ENCODE results near the gene CHRNB4.

CHRNB4 gene

GRCh38 chr15:78663703-78664102, 22.7 kb upstream of the CHRNB4 start:
- TF ChIP-seq TSHZ2 (CRISPR knock-in tag; IDR thresholded peaks at IDR 0.05) (no peak), BACH2 (CRISPR knock-in tag; IDR thresholded peaks at IDR 0.05; ENCODE audit: borderline replicate concordance) (no peak), RARB (CRISPR knock-in tag; IDR thresholded peaks at IDR 0.05) (no peak), ZFP30 (CRISPR knock-in tag; IDR thresholded peaks at IDR 0.05) (no peak), TOX (CRISPR knock-in tag; IDR thresholded peaks at IDR 0.05; ENCODE audit: borderline replicate concordance) (no peak), OSR1 (CRISPR knock-in tag; IDR thresholded peaks at IDR 0.05) (no peak), ZNF70 (CRISPR knock-in tag; IDR thresholded peaks at IDR 0.05) (no peak), ZC3H10 (CRISPR knock-in tag; IDR thresholded peaks at IDR 0.05) (no peak), PPARA (CRISPR knock-in tag; IDR thresholded peaks at IDR 0.05; ENCODE audit: borderline replicate concordance) (no peak), ISL1 (CRISPR knock-in tag; IDR thresholded peaks at IDR 0.05) (no peak), CSDC2 (CRISPR knock-in tag; IDR thresholded peaks at IDR 0.05) (no peak), SNAI2 (CRISPR knock-in tag; IDR thresholded peaks at IDR 0.05) (no peak), GLIS3 (CRISPR knock-in tag; IDR thresholded peaks at IDR 0.05) (no peak), PATZ1 (CRISPR knock-in tag; IDR thresholded peaks at IDR 0.05; ENCODE audit: borderline replicate concordance) (no peak), TCF4 (CRISPR knock-in tag; IDR thresholded peaks at IDR 0.05; ENCODE audit: borderline replicate concordance) (no peak), ZFP3 (CRISPR knock-in tag; IDR thresholded peaks at IDR 0.05) (no peak), ZNF8 (CRISPR knock-in tag; IDR thresholded peaks at IDR 0.05) (no peak), POU6F1 (CRISPR knock-in tag; IDR thresholded peaks at IDR 0.05; ENCODE audit: borderline replicate concordance, low read depth) (no peak), ZNF565 (CRISPR knock-in tag; conservative IDR thresholded peaks at IDR 0.05; ENCODE audit: low read depth) (no peak)
- TF ChIP-seq, protein P1, sequence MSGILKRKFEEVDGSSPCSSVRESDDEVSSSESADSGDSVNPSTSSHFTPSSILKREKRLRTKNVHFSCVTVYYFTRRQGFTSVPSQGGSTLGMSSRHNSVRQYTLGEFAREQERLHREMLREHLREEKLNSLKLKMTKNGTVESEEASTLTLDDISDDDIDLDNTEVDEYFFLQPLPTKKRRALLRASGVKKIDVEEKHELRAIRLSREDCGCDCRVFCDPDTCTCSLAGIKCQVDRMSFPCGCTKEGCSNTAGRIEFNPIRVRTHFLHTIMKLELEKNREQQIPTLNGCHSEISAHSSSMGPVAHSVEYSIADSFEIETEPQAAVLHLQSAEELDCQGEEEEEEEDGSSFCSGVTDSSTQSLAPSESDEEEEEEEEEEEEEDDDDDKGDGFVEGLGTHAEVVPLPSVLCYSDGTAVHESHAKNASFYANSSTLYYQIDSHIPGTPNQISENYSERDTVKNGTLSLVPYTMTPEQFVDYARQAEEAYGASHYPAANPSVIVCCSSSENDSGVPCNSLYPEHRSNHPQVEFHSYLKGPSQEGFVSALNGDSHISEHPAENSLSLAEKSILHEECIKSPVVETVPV (CRISPR knock-in tag; IDR thresholded peaks at IDR 0.05), result no peak
- ATAC-seq, result no peak

DNA sequence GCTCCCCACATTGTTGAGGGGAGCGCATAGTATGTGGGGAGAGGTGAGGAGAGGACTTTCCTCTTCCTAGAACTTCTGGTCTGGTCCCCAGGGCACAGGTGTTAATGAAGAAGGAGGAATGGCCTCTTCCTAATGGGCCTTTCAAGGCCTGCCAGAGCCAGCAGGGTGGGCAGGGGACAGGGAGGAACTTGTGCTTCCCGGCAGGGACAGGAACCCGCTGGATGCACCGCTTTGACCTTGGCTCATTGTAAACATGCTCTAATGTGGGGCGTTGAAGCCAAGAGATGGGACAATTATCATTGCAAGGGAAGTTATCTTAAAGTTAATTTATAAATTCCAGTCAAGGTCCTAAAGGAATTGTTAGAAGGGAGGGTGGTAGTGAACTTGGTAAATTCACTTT, 21.0 kb upstream of the CHRNB4 start:
- no peak for ATAC-seq
- TF ChIP-seq GLIS3 (CRISPR knock-in tag; IDR thresholded peaks at IDR 0.05) (no peak), ZNF565 (CRISPR knock-in tag; conservative IDR thresholded peaks at IDR 0.05; ENCODE audit: low read depth) (no peak), TOX (CRISPR knock-in tag; IDR thresholded peaks at IDR 0.05; ENCODE audit: borderline replicate concordance) (no peak), ZC3H10 (CRISPR knock-in tag; IDR thresholded peaks at IDR 0.05) (no peak), ISL1 (CRISPR knock-in tag; IDR thresholded peaks at IDR 0.05) (no peak), ZNF70 (CRISPR knock-in tag; IDR thresholded peaks at IDR 0.05) (no peak)

DNA sequence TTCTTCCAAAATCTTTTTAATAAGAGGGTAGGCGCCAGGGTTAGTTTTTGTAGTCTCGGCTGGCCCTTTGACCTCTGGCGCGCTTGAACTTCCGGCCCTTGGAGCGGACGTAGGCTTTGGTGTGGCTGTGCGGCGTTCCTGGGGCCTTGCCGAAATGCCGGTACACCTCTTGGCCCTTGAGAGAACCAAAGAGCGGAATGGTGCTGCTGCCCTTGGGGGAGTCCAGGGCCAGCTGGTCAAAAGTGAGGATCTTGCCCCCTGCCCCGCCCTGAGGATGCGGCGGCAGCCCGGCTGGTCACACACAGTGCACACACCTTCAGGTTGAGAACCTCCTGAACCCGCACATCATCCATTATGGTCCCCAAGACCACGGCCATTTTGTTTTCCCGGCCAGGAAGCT, 20.0 kb upstream of the CHRNB4 start:
- ATAC-seq, result no peak
- TF ChIP-seq TOX (CRISPR knock-in tag; IDR thresholded peaks at IDR 0.05; ENCODE audit: borderline replicate concordance) (no peak), ZFP3 (CRISPR knock-in tag; IDR thresholded peaks at IDR 0.05) (no peak), SNAI2 (CRISPR knock-in tag; IDR thresholded peaks at IDR 0.05) (no peak), GLIS3 (CRISPR knock-in tag; IDR thresholded peaks at IDR 0.05) (no peak), ZNF8 (CRISPR knock-in tag; IDR thresholded peaks at IDR 0.05) (no peak), ZFP30 (CRISPR knock-in tag; IDR thresholded peaks at IDR 0.05) (no peak), BACH2 (CRISPR knock-in tag; IDR thresholded peaks at IDR 0.05; ENCODE audit: borderline replicate concordance) (no peak), TSHZ2 (CRISPR knock-in tag; IDR thresholded peaks at IDR 0.05) (no peak), ISL1 (CRISPR knock-in tag; IDR thresholded peaks at IDR 0.05) (no peak), TCF4 (CRISPR knock-in tag; IDR thresholded peaks at IDR 0.05; ENCODE audit: borderline replicate concordance) (no peak), CSDC2 (CRISPR knock-in tag; IDR thresholded peaks at IDR 0.05) (no peak)
- TF ChIP-seq, protein P2, sequence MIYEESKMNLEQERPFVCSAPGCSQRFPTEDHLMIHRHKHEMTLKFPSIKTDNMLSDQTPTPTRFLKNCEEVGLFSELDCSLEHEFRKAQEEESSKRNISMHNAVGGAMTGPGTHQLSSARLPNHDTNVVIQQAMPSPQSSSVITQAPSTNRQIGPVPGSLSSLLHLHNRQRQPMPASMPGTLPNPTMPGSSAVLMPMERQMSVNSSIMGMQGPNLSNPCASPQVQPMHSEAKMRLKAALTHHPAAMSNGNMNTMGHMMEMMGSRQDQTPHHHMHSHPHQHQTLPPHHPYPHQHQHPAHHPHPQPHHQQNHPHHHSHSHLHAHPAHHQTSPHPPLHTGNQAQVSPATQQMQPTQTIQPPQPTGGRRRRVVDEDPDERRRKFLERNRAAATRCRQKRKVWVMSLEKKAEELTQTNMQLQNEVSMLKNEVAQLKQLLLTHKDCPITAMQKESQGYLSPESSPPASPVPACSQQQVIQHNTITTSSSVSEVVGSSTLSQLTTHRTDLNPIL (CRISPR knock-in tag; IDR thresholded peaks at IDR 0.05; ENCODE audit: low read depth), result no peak
